Natural killer cell (primary cell): ENCODE results near the gene ZNF10. TPM values are rescaled to one million over a fixed set of nuclear protein-coding genes. Genes with fewer than 3 reads are reported as not detected.
A peak's percentile ranks its signal among the peaks of the same experiment; 100 is the strongest.

Source experiments
- ATAC-seq, 3 donors: fragments of 150-1000 bp in 2 of 3; fragments of 200-7000 bp in 1 of 3; cut with Tn5 transposase; 1 replicate in 1 of 3; 2 replicates in 2 of 3; pipeline ENCODE4 v1.10.0; 2021; ENCODE audit warnings: mild to moderate bottlenecking in 2 of 3, moderate library complexity in 2 of 3
- DNase-seq, 2 donors: peaks; one replicate each; pipeline versions ENCODE4 v3.0.0 to v3.0.0-alpha.2; 2013 to 2021; ENCODE audit warnings: mixed read lengths in 1 of 2
- H3K27ac ChIP-seq: one replicate; pipeline ENCODE4 v1.5.1; 2013; ENCODE audit warnings: mild to moderate bottlenecking, low read length
- H3K27me3 ChIP-seq: one replicate; pipeline ENCODE4 v1.6.1; 2013; ENCODE audit warnings: low read length; ENCODE audit not compliant: control insufficient read depth, insufficient read depth
- H3K36me3 ChIP-seq: one replicate; pipeline ENCODE4 v1.6.1; 2013; ENCODE audit warnings: low read length; ENCODE audit not compliant: control insufficient read depth, insufficient read depth
- H3K4me1 ChIP-seq: one replicate; pipeline ENCODE4 v1.6.1; 2013; ENCODE audit warnings: low read length; ENCODE audit not compliant: control insufficient read depth, insufficient read depth
- H3K4me3 ChIP-seq: one replicate; pipeline ENCODE4 v1.5.1; 2013; ENCODE audit warnings: low read length
- H3K9me3 ChIP-seq: one replicate; pipeline ENCODE4 v1.6.1; 2013; ENCODE audit warnings: low read length; ENCODE audit not compliant: control insufficient read depth, insufficient read depth
- H3K27ac Mint-ChIP-seq, 2 donors: one replicate each; pipeline ENCODE4 v1.8.0; 2022; ENCODE audit warnings: mild to moderate bottlenecking in 2 of 2, mixed read lengths in 2 of 2, moderate library complexity in 1 of 2
- H3K27me3 Mint-ChIP-seq, 2 donors: one replicate each; pipeline ENCODE4 v1.8.0; 2022; ENCODE audit warnings: low read depth in 2 of 2, mixed read lengths in 2 of 2
- H3K36me3 Mint-ChIP-seq: one replicate; pipeline ENCODE4 v1.8.0; 2022; ENCODE audit warnings: mixed read lengths
- H3K4me1 Mint-ChIP-seq, 2 donors: one replicate each; pipeline ENCODE4 v1.8.0; 2022; ENCODE audit warnings: mixed read lengths in 2 of 2
- H3K4me3 Mint-ChIP-seq: one replicate; pipeline ENCODE4 v1.8.0; 2022; ENCODE audit warnings: mild to moderate bottlenecking, moderate library complexity, mixed read lengths
- H3K9me3 Mint-ChIP-seq, 2 donors: one replicate each; pipeline ENCODE4 v1.8.0; 2022; ENCODE audit warnings: mixed read lengths in 2 of 2
- WGBS: methylation state at CpG from one replicate; pipeline ENCODE4 v1.1.7; 2013; ENCODE audit warnings: missing lambda C conversion rate; ENCODE audit not compliant: insufficient coverage; 5-methylcytosine and 5-hydroxymethylcytosine counted together
- intact Hi-C: fragments of 100-400 bp; cut with micrococcal nuclease; formaldehyde crosslinking; loops from one replicate; pipeline ENCODE4 v1.14.2; 2022
- total RNA-seq, 4 donors: library from RNA; stranded (reverse); fragments of 120-200 nt in 1 of 4; gene quantifications; one replicate each; pipeline versions ENCODE4 v1.2.3 to v1.2.4, GENCODE V29; 2013 to 2022
- TF ChIP-seq, protein P1 (sequence below): fragments of 200-600 bp; IDR thresholded peaks from one replicate; pipeline ENCODE4 v1.8.0; 2022; ENCODE audit warnings: antibody characterized with exemption

The ZNF10 gene
- total RNA-seq: 10 to 100 TPM; 12.9 to 27.9 (median 26.0) TPM
- total RNA-seq (2013): 26.3 TPM

DNA sequence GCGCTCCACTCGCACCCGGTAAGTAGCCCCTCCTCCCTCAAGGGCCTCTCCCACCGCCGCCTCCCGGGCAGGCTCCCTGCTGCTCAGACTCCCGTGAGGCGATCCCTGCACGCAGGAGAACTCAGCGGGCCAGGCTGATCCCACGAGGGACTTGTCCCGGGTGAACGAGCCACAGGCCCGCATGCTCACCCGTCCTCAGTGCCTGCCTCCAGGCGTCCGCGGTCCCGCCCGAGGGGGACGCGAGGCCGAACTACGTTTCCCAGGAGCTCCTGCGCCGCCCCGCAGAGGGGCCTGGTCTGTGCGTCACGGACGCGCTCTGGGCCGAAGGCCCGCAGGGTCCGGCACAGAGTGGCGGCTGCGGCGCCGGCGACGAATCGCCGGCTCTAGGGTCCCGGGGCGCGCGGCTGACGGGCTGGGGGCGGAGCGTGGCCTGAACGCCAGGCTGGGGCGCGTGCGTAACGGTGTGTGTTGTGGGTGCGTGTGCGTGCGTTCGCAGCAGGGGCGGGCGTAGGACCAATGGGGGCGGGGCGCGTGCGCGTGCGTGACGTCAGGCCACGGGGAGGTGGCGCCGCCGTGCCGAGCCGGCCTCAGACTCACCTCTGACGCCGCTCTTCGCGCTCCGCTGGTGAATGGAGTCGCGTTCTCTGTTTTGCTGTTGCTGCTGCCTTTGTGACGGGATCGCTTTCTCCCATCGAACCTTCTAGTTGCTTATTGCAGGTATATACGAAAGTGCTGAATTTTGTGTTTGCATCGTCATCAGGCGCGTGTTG lies at the start of gene ZNF10, which contains the start of gene ZNF891:
ZNF10 (plus strand) TSS at position 590 of the 770 bp plus-strand sequence. CDS start 13,866 bp downstream, outside the sequence.
ZNF891 (minus strand) TSS at position 237 of the 770 bp plus-strand sequence. CDS start 8,356 bp downstream, outside the sequence.
- Mint-ChIP-seq H3K9me3 (peaks cover 7 to 20% of the 10 kb centered on the region in 2 donors), H3K27me3 (no peaks in the 10 kb centered on the region), H3K4me3 (peak within 1 kb of the TSS; percentile 95), H3K4me1 (peaks cover 20 to 24% of the 10 kb centered on the region in 2 donors), H3K36me3 (peaks cover 45% of the 10 kb centered on the region), H3K27ac (peak within 1 kb of the TSS; percentile 99 to 100)
- H3K4me3 ChIP-seq: peak within 1 kb of the TSS; percentile 80
- peaks cover 3% of the 10 kb centered on the region for H3K36me3 ChIP-seq
- intact Hi-C loops: loop anchor here (1.0 kb wide), 4 partner anchors 50 to 144 kb away; partner anchors contain the start of genes ZNF140, ZNF26, ZNF268 and ZNF84
- TF ChIP-seq, protein P1, sequence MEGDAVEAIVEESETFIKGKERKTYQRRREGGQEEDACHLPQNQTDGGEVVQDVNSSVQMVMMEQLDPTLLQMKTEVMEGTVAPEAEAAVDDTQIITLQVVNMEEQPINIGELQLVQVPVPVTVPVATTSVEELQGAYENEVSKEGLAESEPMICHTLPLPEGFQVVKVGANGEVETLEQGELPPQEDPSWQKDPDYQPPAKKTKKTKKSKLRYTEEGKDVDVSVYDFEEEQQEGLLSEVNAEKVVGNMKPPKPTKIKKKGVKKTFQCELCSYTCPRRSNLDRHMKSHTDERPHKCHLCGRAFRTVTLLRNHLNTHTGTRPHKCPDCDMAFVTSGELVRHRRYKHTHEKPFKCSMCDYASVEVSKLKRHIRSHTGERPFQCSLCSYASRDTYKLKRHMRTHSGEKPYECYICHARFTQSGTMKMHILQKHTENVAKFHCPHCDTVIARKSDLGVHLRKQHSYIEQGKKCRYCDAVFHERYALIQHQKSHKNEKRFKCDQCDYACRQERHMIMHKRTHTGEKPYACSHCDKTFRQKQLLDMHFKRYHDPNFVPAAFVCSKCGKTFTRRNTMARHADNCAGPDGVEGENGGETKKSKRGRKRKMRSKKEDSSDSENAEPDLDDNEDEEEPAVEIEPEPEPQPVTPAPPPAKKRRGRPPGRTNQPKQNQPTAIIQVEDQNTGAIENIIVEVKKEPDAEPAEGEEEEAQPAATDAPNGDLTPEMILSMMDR: no peak
- no peaks in the 10 kb centered on the region for H3K27me3 ChIP-seq
- under 1% methylated on average over 87 of the region's 87 CpGs for WGBS
- DNase-seq (peak; percentile 98), ATAC-seq (peak; percentile 87 to 96 (median 87))
- H3K9me3 ChIP-seq: peaks cover 54% of the 10 kb centered on the region
- H3K4me1 ChIP-seq: peaks cover 9% of the 10 kb centered on the region
- peak within 1 kb of the TSS; percentile 99 for H3K27ac ChIP-seq

DNA sequence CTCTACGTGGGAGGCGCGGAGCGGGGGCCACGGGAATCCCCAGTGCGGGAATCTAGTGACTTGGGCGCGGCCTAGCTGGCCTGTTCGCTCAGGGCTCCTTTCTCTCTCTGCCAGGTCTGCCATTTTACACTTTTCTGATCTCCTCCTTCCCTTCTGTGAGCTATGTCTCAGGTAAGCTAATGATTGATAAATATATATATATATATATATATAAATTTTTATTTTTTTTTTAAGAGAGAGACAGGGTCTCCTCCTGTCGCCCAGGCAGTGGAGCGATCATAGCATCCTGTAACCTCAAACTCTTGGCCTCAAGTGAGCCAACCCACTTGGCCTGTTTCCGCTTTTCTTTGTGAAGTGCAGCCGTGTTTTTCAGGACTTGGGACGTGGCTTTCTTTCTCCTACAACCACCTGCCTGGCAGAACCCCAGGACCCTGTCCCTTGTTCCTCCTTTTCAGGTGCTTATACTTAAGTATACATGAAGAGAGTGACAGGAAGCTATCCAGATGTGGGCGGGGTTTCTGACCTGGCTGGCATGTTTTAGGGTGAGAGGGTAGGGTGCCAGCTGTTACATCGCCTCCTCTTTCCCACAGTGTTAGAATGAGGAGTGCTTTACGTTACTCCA lies 49.2 kb upstream of the ZNF10 start:
- TF ChIP-seq, protein P1: no peak
- Mint-ChIP-seq H3K27ac (no peak overlapping the region), H3K9me3 (peaks cover 11 to 18% of the 10 kb centered on the region in 2 donors)

DNA sequence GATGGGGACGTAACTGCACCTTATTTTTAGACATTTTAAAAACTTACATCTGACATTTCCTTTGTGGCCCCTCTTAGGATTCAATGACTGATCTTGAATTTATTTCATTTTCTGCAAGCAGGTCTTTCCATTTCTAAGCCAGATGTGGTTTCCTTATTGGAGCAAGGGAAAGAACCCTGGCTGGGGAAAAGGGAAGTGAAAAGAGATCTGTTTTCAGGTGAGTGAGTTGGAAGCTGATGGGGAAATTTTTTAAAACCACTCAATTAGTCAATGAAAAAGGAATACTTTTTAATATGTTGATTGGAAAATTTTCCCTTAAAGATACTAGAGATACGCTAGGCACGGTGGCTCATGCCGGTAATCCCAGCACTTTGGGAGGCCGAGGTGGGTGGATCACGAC lies 47.1 kb upstream of the ZNF10 start:
- Histone ChIP-seq H3K4me1 (peaks cover 16% of the 10 kb centered on the region), H3K9me3 (peaks cover 56% of the 10 kb centered on the region), H3K27me3 (no peaks in the 10 kb centered on the region), H3K36me3 (peaks cover 48% of the 10 kb centered on the region), H3K4me3 (no peak overlapping the region), H3K27ac (no peak overlapping the region)
- Mint-ChIP-seq H3K36me3 (peaks cover 50% of the 10 kb centered on the region), H3K4me1 (peaks cover 4 to 7% of the 10 kb centered on the region in 2 donors), H3K4me3 (peak overlapping the region; percentile 37), H3K27ac (peak overlapping the region in 1 of 2 donors; percentile 26), H3K27me3 (no peaks in the 10 kb centered on the region), H3K9me3 (peaks cover 7 to 23% of the 10 kb centered on the region in 2 donors)
- whole genome bisulfite sequencing: 94% methylated on average over 5 of the region's 6 CpGs
- ATAC-seq (no peak), DNase-seq (no peak)
- intact Hi-C loops: no loop called here
- TF ChIP-seq, protein P1: no peak

More for the DNA sequence above, 49.2 kb upstream of the ZNF10 start:
- Histone ChIP-seq H3K27me3 (no peaks in the 10 kb centered on the region), H3K27ac (peak overlapping the region; percentile 88), H3K4me1 (peaks cover 16% of the 10 kb centered on the region), H3K9me3 (peaks cover 61% of the 10 kb centered on the region), H3K4me3 (peak overlapping the region; percentile 62), H3K36me3 (peaks cover 31% of the 10 kb centered on the region)
- intact Hi-C loops: no loop called here
- DNase-seq (peak in 1 of 2 donors; percentile 16), ATAC-seq (peak in 1 of 3 donors; percentile 39)
- Mint-ChIP-seq H3K27me3 (peaks cover 0 to 2% of the 10 kb centered on the region in 2 donors), H3K4me1 (peaks cover 4 to 7% of the 10 kb centered on the region in 2 donors), H3K36me3 (peaks cover 46% of the 10 kb centered on the region), H3K4me3 (no peak overlapping the region)
- 34% methylated on average over 17 of the region's 17 CpGs for WGBS
